NCI-H524 treated with DMSO at 0.1 percent for 48 hours (cell line): ENCODE measurements around the gene CREB5.
"Not testable (repeated sequence)": the region's sequence is repeated elsewhere in the genome, so short reads cannot be mapped to it uniquely, and the experiment has no call there.

ENCODE experiments used
- DNase-seq: peaks from one replicate; lab custom pipeline; 2025; lab: John Stamatoyannopoulos, UW

Gene CREB5

GRCh38 chr7:28813243-28813962, 401.1 kb downstream of the CREB5 start:
- DNase-seq = no peak

GRCh38 chr7:28815369-28815927, 403.1 kb downstream of the CREB5 start:
- DNase-seq = no peak

- DNase-seq = no peak
Measured at GRCh38 chr7:28815928-28816373, 403.6 kb downstream of the CREB5 start.

GRCh38 chr7:28818996-28819395, 406.7 kb downstream of the CREB5 start:
- no peak for DNase-seq

GRCh38 chr7:28823582-28823981, 411.3 kb downstream of the CREB5 start:
- DNase-seq = no peak

- DNase-seq = not testable (repeated sequence)
Measured at GRCh38 chr7:28825817-28826448, 413.6 kb downstream of the CREB5 start.

GRCh38 chr7:28830846-28831245, 418.5 kb downstream of the CREB5 start:
- DNase-seq = no peak

GRCh38 chr7:28832669-28833068, 420.4 kb downstream of the CREB5 start:
- DNase-seq = no peak

- no peak for DNase-seq
Measured at GRCh38 chr7:28835800-28836199, 423.5 kb downstream of the CREB5 start.

- DNase-seq = no peak
Measured at GRCh38 chr7:28836716-28837115, 424.4 kb downstream of the CREB5 start.

GRCh38 chr7:28837216-28837615, 424.9 kb downstream of the CREB5 start:
- no peak for DNase-seq

- no peak for DNase-seq
Measured at GRCh38 chr7:28840592-28840995, 428.3 kb downstream of the CREB5 start.

- no peak for DNase-seq
Measured at GRCh38 chr7:28841766-28842165, 429.4 kb downstream of the CREB5 start.

GRCh38 chr7:28842769-28843295, 430.5 kb downstream of the CREB5 start:
- no peak for DNase-seq

- no peak for DNase-seq
Measured at GRCh38 chr7:28845106-28845505, 432.8 kb downstream of the CREB5 start.

- no peak for DNase-seq
Measured at GRCh38 chr7:28847176-28847575, 434.9 kb downstream of the CREB5 start.

- no peak for DNase-seq
Measured at GRCh38 chr7:28847681-28848080, 435.4 kb downstream of the CREB5 start.

GRCh38 chr7:28848906-28849305, 436.6 kb downstream of the CREB5 start:
- no peak for DNase-seq

- DNase-seq = no peak
Measured at GRCh38 chr7:28850699-28851098, 438.4 kb downstream of the CREB5 start.

- DNase-seq = no peak
Measured at GRCh38 chr7:28853150-28853549, 440.8 kb downstream of the CREB5 start.

GRCh38 chr7:28853834-28854749, 441.8 kb downstream of the CREB5 start:
- DNase-seq = no peak

- DNase-seq = no peak
Measured at GRCh38 chr7:28854750-28855074, 442.4 kb downstream of the CREB5 start.
